ENCODE measurements around the gene ZFYVE9.
"Not testable (repeated sequence)": the region's sequence is repeated elsewhere in the genome, so short reads cannot be mapped to it uniquely, and the experiment has no call there.

The ZFYVE9 gene

DNA sequence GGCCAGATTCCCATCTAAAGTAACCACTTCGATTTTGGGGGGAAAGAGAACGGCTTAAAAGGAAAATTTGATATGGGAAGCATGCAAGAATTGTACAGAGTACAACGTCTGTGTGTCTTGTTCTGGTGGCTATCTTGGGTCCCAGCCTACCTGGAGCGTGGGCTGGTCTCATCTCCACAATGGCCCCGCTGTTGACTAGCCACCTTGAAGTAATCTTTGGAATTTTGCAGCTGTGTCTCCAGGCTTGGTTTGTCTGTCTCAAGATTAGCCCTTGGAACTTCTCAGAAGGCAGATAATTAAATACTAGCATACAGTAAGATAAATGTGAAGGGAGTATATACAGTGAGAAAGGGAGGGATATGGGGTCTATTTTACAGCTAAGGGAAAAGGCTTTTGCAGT lies 225.4 kb downstream of the ZFYVE9 start:
- no peak for TF ChIP-seq POLR2AphosphoS5 (IDR thresholded peaks at IDR 0.05; ENCODE audit: low read depth, low read length)
- no peak for TF ChIP-seq POLR2A (IDR thresholded peaks at IDR 0.05; ENCODE audit: low read depth, low read length)
- no peak for TF ChIP-seq TAF1 (IDR thresholded peaks at IDR 0.05; ENCODE audit: borderline replicate concordance, low read depth, low read length)
- DNase-seq (ENCODE audit: insufficient read length) (no peak), FAIRE-seq (no peak)

GRCh38 chr1:52368383-52369172 lies 226.7 kb downstream of the ZFYVE9 start:
- DNase-seq (ENCODE audit: insufficient read length) = peak; percentile 53

DNA sequence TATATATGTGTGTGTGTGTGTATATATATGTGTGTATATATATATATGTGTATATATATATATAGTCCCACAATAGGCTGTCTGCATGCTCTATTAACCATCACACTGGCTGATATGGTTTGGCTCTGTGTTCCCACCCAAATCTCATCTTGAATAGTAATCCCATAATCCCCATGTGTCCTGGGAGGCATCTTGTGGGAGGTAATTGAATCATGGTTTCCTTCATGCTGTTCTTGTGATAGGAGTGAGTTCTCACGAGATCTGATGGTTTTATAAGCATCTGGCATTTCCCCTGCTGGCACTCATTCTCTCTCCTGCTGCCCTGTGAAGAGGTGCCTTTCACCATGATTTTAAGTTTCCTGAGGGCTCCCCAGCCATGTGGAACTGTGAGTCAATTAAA lies 228.0 kb downstream of the ZFYVE9 start:
- not testable (repeated sequence) for DNase-seq (ENCODE audit: insufficient read length); FAIRE-seq

More at GRCh38 chr1:52368383-52369172, 226.7 kb downstream of the ZFYVE9 start:
- TF ChIP-seq TAF1 (IDR thresholded peaks at IDR 0.05; ENCODE audit: borderline replicate concordance, low read depth, low read length) (no peak), POLR2AphosphoS5 (IDR thresholded peaks at IDR 0.05; ENCODE audit: low read depth, low read length) (no peak), POLR2A (IDR thresholded peaks at IDR 0.05; ENCODE audit: low read depth, low read length) (no peak; the same call in 1 of the 2 replicates)
- FAIRE-seq = peak; percentile 96

- TF ChIP-seq TAF1 (IDR thresholded peaks at IDR 0.05; ENCODE audit: borderline replicate concordance, low read depth, low read length) (no peak), POLR2AphosphoS5 (IDR thresholded peaks at IDR 0.05; ENCODE audit: low read depth, low read length) (no peak), POLR2A (IDR thresholded peaks at IDR 0.05; ENCODE audit: low read depth, low read length) (no peak)
- no peak for FAIRE-seq
- no peak for DNase-seq (ENCODE audit: insufficient read length)
These were observed 243.5 kb downstream of the ZFYVE9 start for GRCh38 chr1:52385376-52385775.

GRCh38 chr1:52386458-52386857 lies 244.6 kb downstream of the ZFYVE9 start:
- no peak for FAIRE-seq
- TF ChIP-seq POLR2A (IDR thresholded peaks at IDR 0.05; ENCODE audit: low read depth, low read length) (no peak), TAF1 (IDR thresholded peaks at IDR 0.05; ENCODE audit: borderline replicate concordance, low read depth, low read length) (no peak), POLR2AphosphoS5 (IDR thresholded peaks at IDR 0.05; ENCODE audit: low read depth, low read length) (no peak)
- no peak for DNase-seq (ENCODE audit: insufficient read length)

DNA sequence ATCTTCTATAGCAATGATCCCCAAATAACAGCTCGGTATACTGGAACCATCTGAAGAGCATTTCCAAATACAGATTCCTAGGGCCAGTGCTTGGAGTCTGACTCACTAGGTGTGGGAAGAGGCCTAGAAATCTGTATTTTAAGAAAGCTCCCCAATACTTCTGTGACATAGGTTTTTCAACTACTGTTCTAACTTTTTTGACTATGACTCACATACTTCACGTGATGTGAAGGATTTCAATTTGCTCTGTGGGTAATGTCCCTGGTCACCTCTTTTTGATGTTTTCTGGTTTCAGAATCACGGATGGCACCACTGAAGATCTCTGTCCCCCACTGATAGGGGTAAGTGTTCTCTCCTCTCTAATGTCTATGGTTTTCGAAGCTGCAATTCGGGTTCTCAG lies 251.3 kb downstream of the ZFYVE9 start:
- DNase-seq (ENCODE audit: insufficient read length) (no peak), FAIRE-seq (no peak)
- no peak for TF ChIP-seq POLR2A (IDR thresholded peaks at IDR 0.05; ENCODE audit: low read depth, low read length)
- TF ChIP-seq TAF1 (IDR thresholded peaks at IDR 0.05; ENCODE audit: borderline replicate concordance, low read depth, low read length) = no peak
- no peak for TF ChIP-seq POLR2AphosphoS5 (IDR thresholded peaks at IDR 0.05; ENCODE audit: low read depth, low read length)
